ENCODE measurements around the gene TRIM47. TPM values are rescaled to one million over a fixed set of nuclear protein-coding genes. Genes with fewer than 3 reads are reported as not detected.

The TRIM47 gene
- total and polyA plus RNA-seq, 8 donors, result 3.5 to 40.4 (median 18.1) TPM

DNA sequence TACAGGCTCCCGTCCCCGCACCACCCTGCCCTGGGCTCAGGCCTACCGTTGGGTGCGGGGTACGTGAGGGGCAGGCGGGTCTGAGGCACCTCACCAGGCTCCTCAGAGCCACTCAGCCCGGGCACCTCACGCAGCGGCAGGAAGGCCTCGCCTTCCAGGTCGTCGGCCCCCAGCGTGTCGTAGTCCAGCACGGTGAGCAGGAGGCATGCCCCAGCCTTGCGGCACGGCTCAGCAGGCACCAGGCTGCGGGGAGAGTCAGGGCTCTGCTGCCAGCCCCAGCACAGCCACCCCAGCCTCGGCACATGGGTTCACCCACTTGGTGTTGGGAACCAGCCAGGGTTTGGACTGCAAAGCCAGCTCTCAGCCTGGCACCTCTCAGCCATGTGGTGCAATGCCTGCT lies 49.6 kb downstream of the TRIM47 start:
- peaks cover 25 to 83% (median 58%) of the 10 kb centered on the region in 4 donors for H3K36me3 ChIP-seq
- no peak for TF ChIP-seq CTCF (IDR thresholded peaks at IDR 0.05)
- no peak for TF ChIP-seq POLR2AphosphoS5 (IDR thresholded peaks at IDR 0.05)
- TF ChIP-seq EP300 (IDR thresholded peaks at IDR 0.05), result no peak
- no peak overlapping the region for H3K27ac ChIP-seq
- no peak for DNase-seq
- H3K4me3 ChIP-seq, result no peak overlapping the region
- 75 to 89% (median 87%) methylated on average over 1 to 19 of the region's 19 CpGs for WGBS, 5 donors
- H3K9me3 ChIP-seq, result no peaks in the 10 kb centered on the region
- H3K4me1 ChIP-seq, result peaks cover 16 to 54% (median 20%) of the 10 kb centered on the region in 4 donors
- no peaks in the 10 kb centered on the region for H3K27me3 ChIP-seq
- intact Hi-C loops (cut with DNase I; ENCODE audit: low total_unique reads), result no loop called here

DNA sequence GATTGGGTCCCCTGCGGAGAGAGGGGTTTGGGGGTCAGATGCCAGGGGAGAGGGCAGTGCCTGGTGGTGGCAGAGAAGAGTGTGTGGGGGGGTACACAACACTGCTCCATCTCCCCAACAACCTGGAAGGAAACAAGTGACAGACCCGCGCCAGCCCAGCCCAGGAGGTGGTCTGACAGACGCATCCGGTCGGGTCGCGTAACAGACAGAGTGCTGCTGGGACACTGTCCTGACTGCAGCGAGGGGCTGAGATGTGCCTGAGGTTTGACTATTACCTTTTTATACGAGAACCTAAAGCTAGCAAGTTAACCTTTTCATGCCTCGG lies 50.3 kb downstream of the TRIM47 start:
- H3K4me1 ChIP-seq, result peaks cover 16 to 47% (median 23%) of the 10 kb centered on the region in 4 donors
- no peaks in the 10 kb centered on the region for H3K9me3 ChIP-seq
- peak overlapping the region; percentile 28 to 39 (median 34) for H3K4me3 ChIP-seq
- H3K27me3 ChIP-seq, result no peaks in the 10 kb centered on the region
- H3K36me3 ChIP-seq, result peaks cover 28 to 84% (median 61%) of the 10 kb centered on the region in 4 donors
- TF ChIP-seq EP300 (IDR thresholded peaks at IDR 0.05), result no peak
- no peak for TF ChIP-seq CTCF (IDR thresholded peaks at IDR 0.05)
- TF ChIP-seq POLR2A (IDR thresholded peaks at IDR 0.05), result no peak
- TF ChIP-seq POLR2AphosphoS5 (IDR thresholded peaks at IDR 0.05), result no peak
- DNase-seq, result no peak
- intact Hi-C loops (cut with DNase I; ENCODE audit: low total_unique reads), result no loop called here
- peak overlapping the region; percentile 16 to 79 (median 69) for H3K27ac ChIP-seq
- 51 to 71% (median 59%) methylated on average over 11 of the region's 11 CpGs for WGBS, 5 donors

GRCh38 chr17:75827308-75828075 lies 50.9 kb downstream of the TRIM47 start:
- DNase-seq, result peak; percentile 62 to 88

More at GRCh38 chr17:75827308-75828075, 50.9 kb downstream of the TRIM47 start:
- Histone ChIP-seq H3K36me3 (peaks cover 29 to 84% (median 67%) of the 10 kb centered on the region in 4 donors), H3K4me3 (peak overlapping the region; percentile 28 to 39 (median 34)), H3K27ac (peak overlapping the region; percentile 18 to 79 (median 69)), H3K4me1 (peaks cover 18 to 47% (median 27%) of the 10 kb centered on the region in 4 donors), H3K9me3 (no peaks in the 10 kb centered on the region), H3K27me3 (no peaks in the 10 kb centered on the region)
- 21 to 37% (median 25%) methylated on average over 13 to 21 of the region's 21 CpGs for WGBS, 5 donors
- intact Hi-C loops (cut with DNase I; ENCODE audit: low total_unique reads), result no loop called here
- TF ChIP-seq CTCF (IDR thresholded peaks at IDR 0.05), result peak in 5 of 7 experiments; percentile 62 to 80 (median 68)
- no peak for TF ChIP-seq EP300 (IDR thresholded peaks at IDR 0.05)
- no peak for TF ChIP-seq POLR2A (IDR thresholded peaks at IDR 0.05)
- peak in 1 of 3 donors; percentile 44 for TF ChIP-seq POLR2AphosphoS5 (IDR thresholded peaks at IDR 0.05)

Measured in stomach (tissue), 9 donors.